ENCODE results near the gene KIAA0232.

DNA sequence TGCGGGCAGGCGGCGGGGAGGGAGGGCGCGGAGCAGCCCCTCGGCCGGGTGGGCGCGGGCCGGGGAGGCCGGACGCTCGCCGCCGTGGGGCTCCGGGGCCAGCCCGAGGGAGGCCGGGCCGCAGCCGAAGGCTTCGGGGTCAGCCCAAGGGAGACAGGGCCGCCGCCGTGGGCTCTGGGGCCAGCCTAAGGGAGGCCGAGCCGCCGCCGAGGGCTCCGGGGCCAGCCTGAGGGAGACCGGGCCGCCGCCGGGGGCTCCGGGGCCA, 251 bp downstream of the KIAA0232 start:
- TF ChIP-seq, protein P1, sequence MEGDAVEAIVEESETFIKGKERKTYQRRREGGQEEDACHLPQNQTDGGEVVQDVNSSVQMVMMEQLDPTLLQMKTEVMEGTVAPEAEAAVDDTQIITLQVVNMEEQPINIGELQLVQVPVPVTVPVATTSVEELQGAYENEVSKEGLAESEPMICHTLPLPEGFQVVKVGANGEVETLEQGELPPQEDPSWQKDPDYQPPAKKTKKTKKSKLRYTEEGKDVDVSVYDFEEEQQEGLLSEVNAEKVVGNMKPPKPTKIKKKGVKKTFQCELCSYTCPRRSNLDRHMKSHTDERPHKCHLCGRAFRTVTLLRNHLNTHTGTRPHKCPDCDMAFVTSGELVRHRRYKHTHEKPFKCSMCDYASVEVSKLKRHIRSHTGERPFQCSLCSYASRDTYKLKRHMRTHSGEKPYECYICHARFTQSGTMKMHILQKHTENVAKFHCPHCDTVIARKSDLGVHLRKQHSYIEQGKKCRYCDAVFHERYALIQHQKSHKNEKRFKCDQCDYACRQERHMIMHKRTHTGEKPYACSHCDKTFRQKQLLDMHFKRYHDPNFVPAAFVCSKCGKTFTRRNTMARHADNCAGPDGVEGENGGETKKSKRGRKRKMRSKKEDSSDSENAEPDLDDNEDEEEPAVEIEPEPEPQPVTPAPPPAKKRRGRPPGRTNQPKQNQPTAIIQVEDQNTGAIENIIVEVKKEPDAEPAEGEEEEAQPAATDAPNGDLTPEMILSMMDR (IDR thresholded peaks at IDR 0.05 in 2 of 3, conservative IDR thresholded peaks at IDR 0.05 in 1 of 3; ENCODE audit: control insufficient read depth in 2 of 3, extremely low read depth in 1 of 3, insufficient read depth in 1 of 3, low read depth in 3 of 3, low read length in 3 of 3): no peak
- TF ChIP-seq EZH2 (IDR thresholded peaks at IDR 0.05; ENCODE audit: borderline replicate concordance, control insufficient read depth, low read depth, low read length): no peak
- no peak for TF ChIP-seq FOXK2 (IDR thresholded peaks at IDR 0.05)
- no peak for TF ChIP-seq STAT1 (conservative IDR thresholded peaks at IDR 0.05)
- TF ChIP-seq POLR2A (IDR thresholded peaks at IDR 0.05; ENCODE audit: low read depth, low read length): no peak; the same call in 1 of the 2 replicates
- TF ChIP-seq, protein P2, sequence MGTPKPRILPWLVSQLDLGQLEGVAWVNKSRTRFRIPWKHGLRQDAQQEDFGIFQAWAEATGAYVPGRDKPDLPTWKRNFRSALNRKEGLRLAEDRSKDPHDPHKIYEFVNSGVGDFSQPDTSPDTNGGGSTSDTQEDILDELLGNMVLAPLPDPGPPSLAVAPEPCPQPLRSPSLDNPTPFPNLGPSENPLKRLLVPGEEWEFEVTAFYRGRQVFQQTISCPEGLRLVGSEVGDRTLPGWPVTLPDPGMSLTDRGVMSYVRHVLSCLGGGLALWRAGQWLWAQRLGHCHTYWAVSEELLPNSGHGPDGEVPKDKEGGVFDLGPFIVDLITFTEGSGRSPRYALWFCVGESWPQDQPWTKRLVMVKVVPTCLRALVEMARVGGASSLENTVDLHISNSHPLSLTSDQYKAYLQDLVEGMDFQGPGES (IDR thresholded peaks at IDR 0.05): no peak
- TF ChIP-seq CHD4 (IDR thresholded peaks at IDR 0.05): no peak
- no peak for TF ChIP-seq TAF1 (IDR thresholded peaks at IDR 0.05; ENCODE audit: borderline replicate concordance, low read depth, low read length)
- no peak for TF ChIP-seq RFX5 (IDR thresholded peaks at IDR 0.05; ENCODE audit: low read depth, low read length)
- TF ChIP-seq KDM1A (IDR thresholded peaks at IDR 0.05; ENCODE audit: borderline replicate concordance): no peak
- TF ChIP-seq CBX5 (IDR thresholded peaks at IDR 0.05; ENCODE audit: low read depth): no peak

All from GM12878 (cell line).